ENCODE data around the gene PRR23A.
"Not testable (repeated sequence)": the region's sequence is repeated elsewhere in the genome, so short reads cannot be mapped to it uniquely, and the experiment has no call there.

The PRR23A gene

DNA sequence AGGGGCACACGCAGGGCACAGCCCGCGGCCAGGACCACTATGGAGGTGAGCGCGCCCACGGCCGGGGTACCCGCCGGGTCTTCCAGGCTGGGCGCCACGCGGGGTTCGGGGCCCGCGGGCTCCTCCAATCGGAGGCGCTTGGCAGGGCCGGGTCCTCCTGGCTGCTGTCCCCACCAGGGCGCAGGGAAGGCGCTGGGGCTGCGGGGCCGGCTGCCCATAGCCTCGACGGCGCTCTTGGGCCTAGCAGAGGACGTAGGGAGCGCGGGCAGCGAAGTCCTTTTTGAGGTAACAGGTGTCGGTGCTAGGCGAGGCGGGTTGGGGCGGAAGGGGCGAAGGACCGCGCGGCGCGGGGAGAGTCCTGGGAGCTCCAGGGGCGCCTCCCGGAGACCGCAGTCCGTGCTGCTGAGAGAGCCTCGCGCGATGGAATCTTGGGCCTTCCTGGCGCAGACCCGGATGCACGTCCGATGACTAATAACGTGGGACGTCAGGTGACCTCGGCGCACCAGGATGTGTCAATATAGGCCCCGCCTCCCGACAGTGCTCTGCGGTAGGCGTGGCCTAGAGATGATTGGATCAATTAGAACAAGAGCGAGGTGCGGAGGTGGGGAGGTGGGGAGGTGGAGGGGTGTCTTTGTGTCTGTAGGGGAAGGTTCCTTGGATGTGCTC is at the start of gene PRR23A:
TSS of gene PRR23A (minus strand) at position 218 of the 666 bp plus-strand sequence. CDS start at position 218, 0 bp downstream.
- DNase-seq (ENCODE audit: low spot score): no peak

DNA sequence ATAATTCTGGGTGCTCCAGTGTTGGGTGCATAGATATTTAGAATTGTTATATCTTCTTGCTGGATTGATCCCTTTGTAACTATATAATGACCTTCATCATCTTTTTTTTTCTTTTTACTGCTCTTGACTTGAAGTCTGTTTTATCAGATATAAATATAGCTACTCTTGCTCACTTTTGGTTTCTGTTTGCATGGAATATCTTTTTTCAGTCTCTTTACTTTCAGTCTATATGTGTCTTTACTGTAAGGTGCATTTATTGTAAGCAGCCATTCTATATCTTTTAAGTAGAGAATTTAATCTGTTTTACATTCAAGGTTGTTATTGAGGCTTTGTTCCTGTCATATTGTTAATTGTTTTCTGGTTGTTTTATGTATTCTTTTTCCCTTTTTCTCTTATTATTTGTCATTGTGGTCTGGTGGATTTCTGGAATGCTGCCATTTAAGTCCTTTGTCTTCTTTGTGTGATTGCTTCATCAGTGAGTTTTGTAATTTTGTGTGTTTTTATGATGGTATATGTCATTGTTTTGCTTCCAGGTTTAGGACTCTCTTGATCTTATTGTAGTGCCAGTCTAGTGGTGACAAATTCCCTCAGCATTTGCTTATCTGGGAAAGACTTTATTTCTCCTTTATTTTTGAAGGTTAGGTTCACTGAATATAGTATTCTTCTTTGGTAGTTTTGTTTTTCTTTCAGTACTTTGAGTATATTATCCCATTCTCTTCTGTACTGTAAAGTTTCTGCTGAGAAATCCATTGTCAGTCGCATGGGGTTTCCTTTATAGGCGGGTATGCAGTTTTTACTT is 46.9 kb upstream of the PRR23A start:
- no peak for DNase-seq (ENCODE audit: low spot score)

DNA sequence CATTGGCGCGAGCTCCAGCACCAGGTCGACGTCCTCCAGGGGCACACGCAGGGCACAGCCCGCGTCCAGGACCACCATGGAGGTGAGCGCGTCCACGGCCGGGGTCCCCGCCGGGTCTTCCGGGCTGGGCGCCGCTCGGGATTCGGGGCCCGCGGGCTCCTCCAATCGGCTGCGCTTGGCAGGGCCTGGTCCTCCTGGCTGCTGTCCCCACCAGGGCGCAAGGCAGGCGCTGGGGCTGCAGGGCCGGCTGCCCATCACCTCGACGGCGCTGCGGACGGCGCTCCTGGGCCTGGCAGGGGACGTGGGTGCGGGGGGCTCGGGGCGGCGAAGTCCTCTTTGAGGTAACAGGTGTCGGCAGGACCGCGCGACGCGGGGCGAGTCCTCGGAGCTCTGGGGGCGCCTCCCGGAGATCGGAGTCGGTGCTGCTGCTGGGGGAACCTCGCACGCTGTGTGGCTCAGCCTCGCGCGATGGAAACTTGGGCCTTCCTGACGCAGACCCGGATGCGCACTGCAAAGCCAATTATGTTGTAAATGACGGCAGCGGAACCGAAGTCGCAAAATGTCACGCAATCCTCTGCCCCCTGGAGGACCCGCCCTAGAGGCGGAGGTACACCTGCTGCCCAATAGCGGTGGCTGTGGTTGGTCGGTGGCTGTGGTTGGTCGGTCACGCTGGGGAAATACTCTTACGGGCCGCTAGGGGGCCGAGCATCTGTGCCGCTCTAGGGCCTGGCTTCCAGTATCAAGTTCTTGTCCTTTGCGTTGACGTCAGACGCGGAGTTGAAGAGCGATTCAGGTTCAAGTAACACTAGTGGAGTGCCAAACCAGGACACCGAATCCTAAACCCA is 38.5 kb upstream of the PRR23A start, which contains the start of gene PRR23C:
TSS of gene PRR23C (minus strand) at position 527 of the 845 bp plus-strand sequence. CDS start at position 255, 272 bp downstream.
- peak; percentile 4 for DNase-seq (ENCODE audit: low spot score)

DNA sequence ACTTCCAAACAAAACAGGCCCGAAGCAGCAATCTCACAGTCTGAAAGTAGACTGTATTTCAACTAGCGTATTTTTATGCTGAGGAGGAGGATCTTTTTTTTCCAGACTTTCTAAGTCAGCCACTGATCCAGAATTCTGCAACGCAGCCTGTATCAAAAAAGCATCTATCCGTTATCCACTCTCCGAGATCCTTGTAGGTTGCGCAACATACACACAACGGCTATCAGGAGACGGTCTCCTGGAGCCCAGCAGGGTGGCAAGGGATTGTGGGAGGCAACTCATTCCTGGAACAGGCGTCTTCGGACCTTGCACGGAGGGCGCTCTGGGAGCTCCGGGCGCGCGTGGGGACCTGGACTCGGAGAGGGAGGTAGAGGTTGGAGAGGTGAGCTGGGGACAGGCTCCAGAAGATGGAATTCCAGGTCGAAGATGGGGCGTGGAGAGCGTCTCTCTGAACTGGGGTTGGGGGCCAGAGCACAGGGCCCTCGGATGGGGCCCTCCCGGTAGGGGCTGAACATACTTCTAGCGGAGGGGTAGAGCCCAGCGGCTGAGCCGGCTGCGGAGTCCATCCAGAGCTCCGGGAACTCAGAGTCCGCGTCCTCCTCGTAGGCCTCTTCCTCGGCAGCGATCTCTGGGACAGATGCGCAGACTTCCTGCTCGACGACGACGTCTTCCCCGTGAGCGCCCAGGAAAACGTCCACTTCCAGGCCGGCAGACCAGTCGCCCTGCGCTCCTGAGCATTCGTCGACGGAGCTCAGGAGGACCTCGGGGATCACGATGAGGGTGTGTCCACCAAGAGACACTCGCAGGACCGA is 37.7 kb upstream of the PRR23A start:
- no peak for DNase-seq (ENCODE audit: low spot score)

DNA sequence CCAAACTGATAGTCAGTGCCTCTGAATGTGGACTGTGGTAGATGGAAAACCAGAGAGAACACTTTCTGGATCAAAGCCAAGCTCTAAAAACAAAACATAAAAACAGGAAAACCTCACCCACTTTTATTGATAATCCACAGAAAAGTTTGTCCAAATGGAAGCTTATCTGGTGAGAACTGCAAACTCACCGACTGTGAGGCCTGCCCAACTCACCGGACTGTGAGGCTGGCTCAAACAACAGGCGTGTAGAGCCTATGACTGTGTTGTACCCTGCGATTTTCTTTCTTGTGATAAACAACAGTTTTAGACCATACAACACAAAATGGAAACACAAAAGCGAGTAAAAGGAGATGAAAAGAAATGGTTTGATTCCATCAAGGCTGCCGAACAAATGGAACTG is 31.4 kb upstream of the PRR23A start:
- no peak for DNase-seq (ENCODE audit: low spot score)

DNA sequence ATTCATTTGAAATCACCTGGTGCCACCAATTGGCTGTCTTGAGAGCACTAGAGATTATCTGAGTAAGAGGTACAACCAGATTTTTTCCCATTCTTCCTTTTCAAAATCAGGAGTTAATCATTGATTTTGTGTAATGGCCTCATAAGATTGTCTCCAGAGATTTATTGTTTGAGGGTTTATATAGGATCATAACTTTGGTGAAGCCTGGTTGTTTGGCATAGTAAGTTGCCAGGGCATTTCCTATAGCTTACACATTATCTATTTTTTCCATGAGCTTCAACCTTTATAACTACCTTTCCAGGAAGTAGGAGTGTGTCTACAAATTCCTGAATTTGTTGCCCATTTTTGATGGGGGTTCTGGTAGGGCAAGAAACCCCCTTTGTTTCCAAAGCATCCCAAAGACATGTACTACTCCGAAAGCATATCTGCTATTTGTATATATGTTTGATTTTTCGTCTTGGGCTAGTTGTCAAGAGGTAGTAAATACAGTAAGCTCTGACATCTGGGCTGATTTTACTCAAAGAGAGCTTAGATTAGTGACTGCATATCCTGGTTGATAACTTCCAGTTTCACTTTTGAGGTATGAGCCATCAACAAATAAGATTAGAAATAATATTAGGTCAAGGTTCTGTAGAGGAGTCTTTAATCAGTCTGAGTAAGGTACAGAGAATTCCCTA is 26.4 kb upstream of the PRR23A start:
- DNase-seq (ENCODE audit: low spot score): no peak

DNA sequence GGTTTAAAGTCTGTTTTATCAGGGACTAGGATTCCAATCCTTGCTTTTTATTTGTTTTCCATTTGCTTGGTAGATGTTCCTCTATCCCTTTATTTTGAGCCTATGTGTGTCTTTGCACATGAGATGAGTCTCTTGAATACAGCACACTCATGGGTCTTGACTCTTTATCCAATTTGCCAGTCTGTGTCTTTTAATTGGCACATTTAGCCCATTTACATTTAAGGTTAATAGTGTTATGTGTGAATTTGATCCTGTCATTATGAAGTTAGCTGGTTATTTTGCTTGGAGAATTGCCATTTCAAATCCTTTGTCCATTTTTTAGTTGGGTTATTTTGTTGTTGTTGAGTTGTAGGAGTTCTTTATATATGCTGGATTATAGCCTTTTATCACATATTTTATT is 24.5 kb upstream of the PRR23A start:
- DNase-seq (ENCODE audit: low spot score): not testable (repeated sequence)

DNA sequence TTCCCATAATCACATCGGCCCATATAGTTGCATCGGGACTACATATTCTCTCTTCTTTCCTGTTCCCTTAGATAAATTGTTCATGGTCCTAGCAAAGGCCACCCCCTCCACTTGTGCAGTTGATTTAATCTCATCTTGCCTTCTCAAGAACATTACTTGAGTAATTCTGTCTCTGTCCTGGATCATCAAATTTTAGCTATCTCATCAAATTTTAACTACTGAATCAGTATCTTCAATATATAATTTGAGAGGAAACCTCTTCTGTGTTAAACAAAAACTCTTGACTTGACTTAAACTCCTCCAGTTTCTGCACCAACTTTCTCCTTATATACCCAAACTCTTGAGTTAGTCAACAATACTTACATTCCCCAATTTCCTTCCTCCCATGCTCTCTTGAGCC is 18.9 kb upstream of the PRR23A start:
- no peak for DNase-seq (ENCODE audit: low spot score)

DNA sequence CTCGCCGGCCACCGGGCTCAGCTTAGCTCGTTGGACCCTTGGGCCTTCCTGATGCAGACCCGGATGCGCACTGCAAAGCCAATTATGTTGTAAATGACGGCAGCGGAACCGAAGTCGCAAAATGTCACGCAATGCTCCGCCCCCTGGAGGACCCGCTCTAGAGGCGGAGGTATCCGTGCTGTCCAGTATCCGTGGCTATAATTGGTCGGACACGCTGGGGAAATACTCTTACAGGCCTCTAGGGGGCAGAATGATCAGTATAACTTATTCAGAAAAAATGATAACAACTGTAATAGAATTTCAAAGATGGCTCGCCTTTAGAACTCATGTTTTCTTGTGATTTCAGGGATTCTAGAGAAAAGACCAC is 14.8 kb upstream of the PRR23A start, which contains the start of gene PRR23B:
TSS of gene PRR23B (minus strand) at position 59 of the 367 bp plus-strand sequence. CDS start 265 bp downstream, outside the sequence.
- DNase-seq (ENCODE audit: low spot score): peak; percentile 17

DNA sequence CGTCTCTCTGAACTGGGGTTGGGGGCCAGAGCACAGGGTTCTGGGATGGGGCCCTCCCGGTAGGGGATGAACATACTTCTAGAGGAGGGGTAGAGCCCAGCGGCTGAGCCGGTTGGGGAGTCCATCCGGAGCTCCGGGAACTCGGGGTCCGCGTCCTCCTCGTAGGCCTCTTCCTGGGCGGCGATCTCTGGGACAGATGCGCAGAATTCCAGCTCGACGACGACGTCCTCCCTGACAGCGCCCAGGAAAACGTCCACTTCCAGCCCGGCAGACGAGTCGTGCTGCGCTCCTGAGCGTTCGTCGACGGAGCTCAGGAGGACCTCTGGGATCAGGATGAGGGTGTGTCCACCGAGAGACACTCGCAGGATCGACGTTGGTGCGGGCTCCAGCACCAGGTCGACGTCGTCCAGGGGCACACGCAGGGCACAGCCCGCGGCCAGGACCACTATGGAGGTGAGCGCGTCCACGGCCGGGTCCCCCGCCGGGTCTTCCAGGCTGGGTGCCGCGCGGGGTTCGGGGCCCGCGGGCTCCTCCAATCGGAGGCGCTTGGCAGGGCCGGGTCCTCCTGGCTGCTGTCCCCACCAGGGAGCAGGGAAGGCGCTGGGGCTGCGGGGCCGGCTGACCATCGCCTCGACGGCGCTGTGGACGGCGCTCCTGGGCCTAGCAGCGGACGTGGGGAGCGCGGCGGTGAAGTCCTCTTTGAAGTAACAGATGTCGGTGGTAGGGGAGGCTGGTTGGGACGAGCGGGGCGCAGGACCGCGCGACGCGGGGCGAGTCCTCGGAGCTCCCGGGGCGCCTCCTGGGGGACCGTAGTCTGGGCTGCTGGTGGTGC is 14.2 kb upstream of the PRR23A start:
- no peak for DNase-seq (ENCODE audit: low spot score)

DNA sequence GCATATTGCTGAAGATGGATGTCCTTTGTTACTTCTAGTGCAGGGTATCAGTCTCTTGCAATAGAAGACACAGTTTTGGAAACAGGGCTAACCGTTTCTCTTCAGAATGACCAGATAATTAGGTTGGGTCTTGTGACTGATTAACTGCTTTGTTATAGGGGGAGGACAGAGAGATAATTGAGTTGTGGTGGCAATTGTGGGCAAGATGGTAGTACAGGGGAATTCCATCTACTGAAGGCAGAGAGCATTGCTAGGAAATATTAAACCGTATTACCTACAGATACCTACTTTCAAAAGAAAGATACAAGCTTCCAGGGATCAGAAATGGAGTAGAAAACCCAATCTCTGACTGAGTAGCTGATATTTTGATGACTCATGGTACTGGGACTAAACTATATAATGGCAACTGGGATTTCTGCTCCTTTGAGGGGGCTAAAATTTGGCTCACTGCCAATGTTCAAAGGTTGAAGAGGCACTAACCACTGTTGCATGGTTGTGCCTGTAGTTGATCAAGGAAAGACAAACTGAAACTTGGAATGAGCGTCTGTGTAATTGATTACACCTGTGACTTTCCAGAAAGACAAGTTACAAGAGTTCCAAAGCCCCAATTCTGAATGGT is 10.5 kb upstream of the PRR23A start:
- no peak for DNase-seq (ENCODE audit: low spot score)

DNA sequence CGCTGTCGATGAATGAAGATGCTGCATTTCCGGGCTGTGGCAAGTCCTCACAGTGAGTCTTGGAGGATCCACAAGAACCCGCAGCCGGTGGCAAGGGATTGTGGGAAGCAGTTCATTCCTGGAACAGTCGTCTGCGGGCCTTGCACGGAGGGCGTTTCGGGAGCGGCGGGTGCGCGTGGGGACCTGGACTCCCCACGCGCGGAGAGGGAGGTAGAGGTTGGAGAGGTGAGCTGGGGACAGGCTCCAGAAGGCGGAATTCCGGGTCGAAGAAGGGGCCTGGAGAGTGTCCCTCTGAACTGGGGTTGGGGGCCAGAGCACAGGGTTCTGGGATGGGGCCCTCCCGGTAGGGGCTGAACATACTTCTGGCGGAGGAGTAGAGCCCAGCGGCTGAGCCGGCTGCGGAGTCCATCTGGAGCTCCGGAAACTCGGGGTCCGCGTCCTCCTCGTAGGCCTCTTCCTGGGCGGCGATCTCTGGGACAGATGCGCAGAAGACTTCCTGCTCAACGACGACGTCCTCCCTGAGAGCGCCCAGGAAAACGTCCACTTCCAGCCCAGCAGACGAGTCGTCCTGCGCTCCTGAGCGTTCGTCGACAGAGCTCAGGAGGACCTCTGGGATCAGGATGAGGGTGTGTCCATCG is 593 bp downstream of the PRR23A start:
- DNase-seq (ENCODE audit: low spot score): no peak

DNA sequence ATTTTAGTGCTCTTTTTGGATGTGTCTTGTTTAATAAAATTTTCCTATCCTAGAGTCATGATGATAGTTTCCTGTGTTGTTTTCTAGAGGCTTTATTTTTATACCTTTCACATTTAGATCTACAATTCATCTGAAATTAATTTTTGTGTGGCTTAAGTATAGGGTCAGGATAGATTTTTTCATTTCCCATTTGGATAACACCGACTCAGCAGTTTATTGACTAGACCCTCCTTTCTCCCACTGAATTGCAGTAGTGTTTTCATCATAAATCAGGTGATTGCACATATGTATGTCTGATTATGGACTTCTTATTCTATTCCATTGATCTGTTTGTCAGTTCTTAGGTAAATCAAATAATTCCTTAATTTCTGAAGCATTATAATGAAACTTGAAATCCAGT is 10.4 kb downstream of the PRR23A start:
- no peak for DNase-seq (ENCODE audit: low spot score)

DNA sequence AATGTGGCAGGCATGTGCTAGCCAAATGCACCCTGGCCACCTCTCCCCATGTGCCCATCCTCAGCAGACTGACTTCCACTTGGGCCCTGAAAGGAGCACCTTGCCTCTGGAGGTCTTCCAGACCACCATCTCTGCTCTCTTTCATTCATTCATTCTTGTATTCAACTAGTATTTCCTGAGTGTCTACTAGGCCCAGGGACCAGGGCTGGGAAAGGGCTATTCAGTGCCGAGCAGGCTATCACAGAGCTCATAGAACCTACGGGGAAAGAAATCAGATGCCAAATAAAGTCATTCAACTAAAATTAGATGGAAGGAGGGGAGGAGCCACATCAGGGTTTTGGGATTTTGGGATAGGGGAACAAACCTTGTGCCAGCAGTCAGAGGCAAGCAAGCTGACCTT is 18.9 kb downstream of the PRR23A start:
- DNase-seq (ENCODE audit: low spot score): no peak

DNA sequence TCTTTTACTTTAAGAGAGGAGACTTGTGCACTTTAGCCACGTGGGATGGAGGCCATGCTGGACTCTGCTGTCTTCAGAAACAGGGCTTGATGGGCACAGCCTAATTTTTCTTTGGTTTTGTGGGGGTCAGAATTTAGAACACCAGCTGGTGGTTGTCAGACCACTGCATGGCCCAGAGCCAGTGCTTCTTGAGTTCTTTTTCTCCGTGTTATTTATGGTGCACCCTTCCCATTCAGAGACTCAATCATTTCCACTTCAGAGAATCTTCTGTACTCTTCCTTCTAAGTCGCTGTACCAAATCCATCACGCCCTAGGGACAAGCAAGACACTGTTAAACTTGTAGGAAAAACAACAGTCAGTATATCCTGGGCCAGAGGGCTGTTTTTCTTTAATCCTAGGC is 20.1 kb downstream of the PRR23A start:
- no peak for DNase-seq (ENCODE audit: low spot score)

DNA sequence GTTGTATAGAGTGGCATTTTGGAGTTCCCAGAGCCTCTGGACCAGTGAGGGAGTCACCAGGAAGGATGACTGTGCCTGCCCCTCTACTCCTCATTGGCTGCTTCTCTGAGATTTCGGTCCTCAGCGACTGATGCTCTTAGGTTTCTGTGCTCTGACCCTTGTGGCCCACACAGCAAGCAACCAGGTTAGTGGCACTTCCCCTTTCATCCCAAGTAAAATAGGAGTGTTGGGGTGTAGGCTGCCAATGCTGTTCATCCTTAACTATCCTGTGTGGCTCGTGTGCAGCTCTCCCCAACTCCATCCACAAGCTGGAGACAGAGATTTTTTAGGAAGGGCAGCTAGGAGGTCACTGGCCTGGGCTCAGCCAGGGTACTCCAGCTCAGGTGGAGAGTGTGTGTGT is 21.3 kb downstream of the PRR23A start:
- DNase-seq (ENCODE audit: low spot score): no peak

DNA sequence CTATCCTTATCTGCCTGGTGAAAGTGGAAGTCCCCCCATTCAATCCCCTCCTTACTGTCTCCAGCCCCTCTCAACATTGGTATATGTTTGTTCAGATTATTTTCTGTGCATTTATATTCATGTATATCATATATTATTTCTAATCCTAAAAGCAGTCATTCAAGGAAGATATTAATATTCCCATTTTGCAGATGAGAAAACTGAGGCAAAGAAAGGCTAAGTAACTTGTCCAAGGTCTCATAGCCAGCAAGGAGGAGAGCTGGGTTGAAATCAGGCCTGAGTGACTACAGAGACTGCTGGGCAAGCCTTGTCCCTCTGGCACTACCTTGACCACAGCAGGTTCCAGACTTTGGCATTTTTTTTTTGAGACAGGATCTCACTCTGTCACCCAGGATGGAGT is 30.0 kb downstream of the PRR23A start:
- DNase-seq (ENCODE audit: low spot score): no peak

DNA sequence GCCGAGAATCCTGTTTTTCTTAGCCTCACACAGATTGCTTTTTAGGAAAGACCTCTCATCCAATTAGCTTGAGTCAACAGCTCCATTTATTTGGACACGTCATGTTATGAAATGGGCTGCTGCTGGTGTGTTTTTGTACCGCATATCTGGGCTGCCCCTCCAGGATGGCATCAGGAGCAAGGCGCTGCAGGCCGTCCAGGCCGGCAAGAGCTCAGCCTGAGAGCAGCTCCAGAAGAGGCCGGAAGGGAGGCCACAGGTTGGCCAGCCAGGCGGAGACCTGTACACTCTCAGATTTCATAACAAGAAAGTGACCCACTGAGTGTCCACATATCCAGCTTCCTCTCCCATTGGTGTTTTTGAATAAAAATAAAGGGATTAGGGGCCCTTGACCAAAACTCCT is 30.7 kb downstream of the PRR23A start:
- DNase-seq (ENCODE audit: low spot score): no peak

DNA sequence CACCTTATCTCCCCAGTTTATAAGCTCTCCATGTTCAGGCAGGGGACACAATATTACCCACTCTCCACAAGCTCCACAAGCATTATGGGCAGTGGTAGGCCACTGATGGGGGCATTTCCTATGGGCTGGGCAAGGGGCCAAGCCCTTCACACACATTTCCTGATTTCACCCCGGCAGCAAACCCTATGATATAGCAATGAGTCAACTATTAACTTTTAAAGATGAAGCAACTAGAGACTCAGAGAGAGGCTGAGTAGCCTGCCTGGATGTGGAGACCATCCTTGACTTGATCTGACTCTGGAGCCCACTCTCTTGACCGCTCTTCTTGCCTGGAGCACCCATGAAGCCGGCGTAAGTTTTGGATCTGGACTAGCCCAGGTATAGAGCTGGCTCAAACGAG is 31.6 kb downstream of the PRR23A start:
- no peak for DNase-seq (ENCODE audit: low spot score)
